CD4-positive, CD25-positive, alpha-beta regulatory T cell (primary cell): Measurements from ENCODE around the gene NOL3. TPM values are rescaled to one million over a fixed set of nuclear protein-coding genes. Genes with fewer than 3 reads are reported as not detected.

Experiments
- ATAC-seq, 2 donors: fragments of 150-1000 bp; cut with Tn5 transposase; one replicate each; pipeline ENCODE4 v1.10.0; 2021; ENCODE audit warnings: low read depth in 2 of 2, moderate number of reproducible peaks in 2 of 2, moderate library complexity in 1 of 2
- DNase-seq, 3 donors: peaks; one replicate each; pipeline versions ENCODE4 v3.0.0 to v3.0.0-alpha.2; 2012 to 2022; ENCODE audit warnings: mixed read lengths in 1 of 3
- H3K27ac ChIP-seq: one replicate; pipeline ENCODE4 v1.7.0; 2013; ENCODE audit warnings: mild to moderate bottlenecking, low read length; ENCODE audit not compliant: insufficient read depth, poor library complexity, severe bottlenecking
- H3K27me3 ChIP-seq: one replicate; pipeline ENCODE4 v1.7.0; 2013; ENCODE audit warnings: low read length; ENCODE audit not compliant: control insufficient read depth, insufficient read depth
- H3K36me3 ChIP-seq: one replicate; pipeline ENCODE4 v1.7.0; 2013; ENCODE audit warnings: mild to moderate bottlenecking, low read length, moderate library complexity; ENCODE audit not compliant: control insufficient read depth, insufficient read depth
- H3K4me1 ChIP-seq: 2 replicates; pipeline ENCODE4 v1.7.0; 2013; ENCODE audit warnings: mild to moderate bottlenecking, low read length; ENCODE audit not compliant: insufficient read depth, control insufficient read depth, poor library complexity, severe bottlenecking
- H3K4me3 ChIP-seq: one replicate; pipeline ENCODE4 v1.7.0; 2013; ENCODE audit warnings: low read depth, mild to moderate bottlenecking, low read length, moderate library complexity
- H3K9me3 ChIP-seq, 2 experiments: 1 replicate in 1 of 2; 2 replicates in 1 of 2; pipeline ENCODE4 v1.7.0; 2013; ENCODE audit warnings: low read length in 2 of 2, mild to moderate bottlenecking in 1 of 2, moderate library complexity in 1 of 2; ENCODE audit not compliant: control insufficient read depth in 2 of 2
- H3K27ac Mint-ChIP-seq, 3 donors: one replicate each; pipeline ENCODE4 v1.8.0; 2020 to 2022; ENCODE audit warnings: mild to moderate bottlenecking in 3 of 3, mixed read lengths in 3 of 3, moderate library complexity in 2 of 3
- H3K27me3 Mint-ChIP-seq: one replicate; pipeline ENCODE4 v1.8.0; 2022; ENCODE audit warnings: mild to moderate bottlenecking, mixed read lengths
- H3K36me3 Mint-ChIP-seq: one replicate; pipeline ENCODE4 v1.8.0; 2020; ENCODE audit warnings: mixed read lengths
- H3K4me1 Mint-ChIP-seq, 4 donors: one replicate each; pipeline ENCODE4 v1.8.0; 2020 to 2022; ENCODE audit warnings: mixed read lengths in 4 of 4, mild to moderate bottlenecking in 1 of 4
- H3K4me3 Mint-ChIP-seq, 4 donors: one replicate each; pipeline ENCODE4 v1.8.0; 2020 to 2022; ENCODE audit warnings: mild to moderate bottlenecking in 4 of 4, mixed read lengths in 4 of 4, moderate library complexity in 3 of 4
- H3K9me3 Mint-ChIP-seq, 7 donors: one replicate each; pipeline ENCODE4 v1.8.0; 2020 to 2022; ENCODE audit warnings: mixed read lengths in 7 of 7, mild to moderate bottlenecking in 3 of 7, moderate library complexity in 2 of 7
- polyA plus RNA-seq, 4 donors: library from polyadenylated mRNA; unstranded; fragments of 300-500 nt; fragmentation: Illumina TruSeq; gene quantifications; one replicate each; pipeline ENCODE4 v1.2.3, GENCODE V29; 2021
- total RNA-seq: library from RNA; stranded (reverse); gene quantifications from one replicate; pipeline ENCODE4 v1.2.3, GENCODE V29; 2022

NOL3 gene
- total and polyA plus RNA-seq, 5 donors from 2014 or later: 2.3 TPM; not detected in 4

GRCh38 chr16:67201411-67202345 lies 31.3 kb downstream of the NOL3 start:
- H3K4me3 ChIP-seq: no peak overlapping the region
- no peaks in the 10 kb centered on the region for H3K27me3 ChIP-seq
- no peak overlapping the region for H3K27ac ChIP-seq
- DNase-seq (no peak), ATAC-seq (no peak)
- H3K4me1 Mint-ChIP-seq: peaks cover 0 to 20% (median 4%) of the 10 kb centered on the region in 4 donors
- H3K27me3 Mint-ChIP-seq: no peaks in the 10 kb centered on the region
- no peaks in the 10 kb centered on the region for H3K9me3 Mint-ChIP-seq
- peaks cover 8% of the 10 kb centered on the region for H3K36me3 Mint-ChIP-seq
- H3K4me3 Mint-ChIP-seq: no peak overlapping the region
- no peaks in the 10 kb centered on the region for H3K9me3 ChIP-seq
- no peak overlapping the region for H3K27ac Mint-ChIP-seq
- no peaks in the 10 kb centered on the region for H3K4me1 ChIP-seq
- H3K36me3 ChIP-seq: peaks cover 29% of the 10 kb centered on the region

GRCh38 chr16:67202426-67202825 lies 32.1 kb downstream of the NOL3 start:
- Mint-ChIP-seq H3K4me3 (no peak overlapping the region), H3K27me3 (no peaks in the 10 kb centered on the region), H3K4me1 (peaks cover 0 to 14% (median 1%) of the 10 kb centered on the region in 4 donors), H3K9me3 (no peaks in the 10 kb centered on the region), H3K27ac (peak overlapping the region in 1 of 3 donors; percentile 83), H3K36me3 (peaks cover 3% of the 10 kb centered on the region)
- Histone ChIP-seq H3K27ac (no peak overlapping the region), H3K36me3 (peaks cover 22% of the 10 kb centered on the region), H3K4me1 (no peaks in the 10 kb centered on the region), H3K4me3 (no peak overlapping the region), H3K27me3 (no peaks in the 10 kb centered on the region), H3K9me3 (no peaks in the 10 kb centered on the region)
- DNase-seq (no peak), ATAC-seq (no peak)

DNA sequence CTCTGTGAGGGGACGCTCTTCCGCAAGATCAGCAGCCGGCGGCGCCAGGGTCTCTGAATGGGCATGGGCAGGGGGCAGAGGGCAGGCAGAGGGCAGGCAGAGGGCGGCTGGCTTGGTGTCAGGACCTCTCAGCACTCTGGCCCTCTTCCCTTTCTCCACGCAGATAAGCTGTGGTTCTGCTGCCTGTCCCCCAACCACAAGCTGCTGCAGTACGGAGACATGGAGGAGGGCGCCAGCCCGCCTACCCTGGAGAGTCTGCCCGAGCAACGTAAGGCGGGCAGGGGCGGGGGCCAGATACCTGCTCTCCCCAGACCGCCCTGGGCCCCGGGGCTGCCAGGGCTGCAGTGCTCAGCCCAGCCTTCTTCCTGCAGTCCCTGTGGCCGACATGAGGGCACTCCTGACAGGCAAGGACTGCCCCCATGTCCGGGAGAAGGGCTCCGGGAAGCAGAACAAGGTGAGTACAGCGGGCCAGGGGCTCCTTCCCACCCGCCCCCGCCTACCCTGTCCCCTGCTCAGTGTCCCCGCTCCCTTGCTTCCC lies 32.7 kb downstream of the NOL3 start:
- no peak overlapping the region for H3K27ac ChIP-seq
- peak overlapping the region in 1 of 3 donors; percentile 83 for H3K27ac Mint-ChIP-seq

DNA sequence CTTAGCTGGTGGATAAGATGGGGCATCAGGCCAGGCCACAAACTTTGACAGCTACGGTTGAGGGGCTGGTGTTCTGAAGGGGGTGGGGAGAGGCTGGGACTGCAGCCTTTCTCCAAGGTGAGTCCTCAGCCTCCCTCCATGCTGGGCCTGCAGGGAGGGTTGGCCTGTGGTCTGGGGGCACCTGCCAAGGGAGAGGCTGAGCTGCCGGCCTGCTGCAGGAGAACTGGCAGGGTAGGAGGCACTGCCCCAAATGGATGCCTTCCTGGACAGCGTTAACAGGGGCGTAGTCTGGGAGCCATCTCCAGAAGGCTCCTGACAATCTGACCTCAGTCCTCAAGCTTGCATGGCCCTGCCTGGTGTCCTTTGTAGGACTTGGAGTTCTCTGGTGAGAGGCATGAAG lies 33.7 kb downstream of the NOL3 start:
- no peaks in the 10 kb centered on the region for H3K27me3 Mint-ChIP-seq

More for the DNA sequence above, 32.7 kb downstream of the NOL3 start:
- Mint-ChIP-seq H3K9me3 (no peaks in the 10 kb centered on the region), H3K4me3 (no peak overlapping the region), H3K4me1 (peaks cover 0 to 8% (median 1%) of the 10 kb centered on the region in 4 donors), H3K36me3 (peaks cover 3% of the 10 kb centered on the region), H3K27me3 (no peaks in the 10 kb centered on the region)
- no peak overlapping the region for H3K4me3 ChIP-seq
- DNase-seq (no peak), ATAC-seq (no peak)
- H3K4me1 ChIP-seq: no peaks in the 10 kb centered on the region
- H3K27me3 ChIP-seq: no peaks in the 10 kb centered on the region
- H3K36me3 ChIP-seq: peaks cover 16% of the 10 kb centered on the region
- no peaks in the 10 kb centered on the region for H3K9me3 ChIP-seq

DNA sequence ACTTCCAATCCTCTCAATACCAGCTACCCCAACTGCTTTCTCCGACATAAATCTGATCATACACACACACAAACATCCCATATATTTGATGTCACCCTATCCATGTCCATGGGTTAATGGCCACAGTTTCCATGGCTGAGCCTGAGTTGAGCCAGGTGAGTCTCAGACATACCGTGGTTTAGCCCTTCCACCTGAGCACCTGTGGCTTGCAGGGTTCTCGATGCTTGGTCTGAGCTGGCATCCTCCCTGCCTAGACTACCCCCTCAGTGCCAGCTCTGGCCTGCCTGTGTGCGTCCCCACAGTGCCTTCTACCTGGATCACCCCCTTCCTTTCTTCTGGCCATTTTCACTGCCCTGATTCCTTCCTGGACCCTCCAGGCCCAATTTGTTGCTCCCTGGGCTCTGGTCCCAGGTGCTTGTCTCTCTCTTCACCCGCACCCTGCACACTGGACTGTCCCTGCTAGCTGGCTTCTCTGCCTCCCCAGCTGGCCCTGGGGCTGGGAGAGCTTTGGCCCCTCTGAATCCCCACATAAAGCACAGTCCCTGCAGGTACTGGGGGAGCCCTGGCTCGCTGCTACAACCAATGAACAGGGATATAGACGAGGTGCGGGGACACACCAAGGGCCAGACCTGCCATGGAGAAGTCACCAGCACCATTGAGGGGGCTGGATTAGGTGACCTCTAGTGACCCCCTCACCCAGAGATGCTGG lies 35.9 kb downstream of the NOL3 start:
- no peaks in the 10 kb centered on the region for H3K9me3 Mint-ChIP-seq
- DNase-seq: no peak
- no peaks in the 10 kb centered on the region for H3K27me3 ChIP-seq
- H3K36me3 Mint-ChIP-seq: peaks cover 4% of the 10 kb centered on the region
- H3K27ac Mint-ChIP-seq: peak overlapping the region in 1 of 3 donors; percentile 28
- H3K27ac ChIP-seq: no peak overlapping the region
- no peak for ATAC-seq
- no peaks in the 10 kb centered on the region for H3K27me3 Mint-ChIP-seq
- H3K36me3 ChIP-seq: peaks cover 7% of the 10 kb centered on the region
- no peaks in the 10 kb centered on the region for H3K9me3 ChIP-seq
- no peak overlapping the region for H3K4me3 ChIP-seq
- H3K4me3 Mint-ChIP-seq: no peak overlapping the region
- H3K4me1 ChIP-seq: no peaks in the 10 kb centered on the region
- peaks cover 0 to 8% (median 0%) of the 10 kb centered on the region in 4 donors for H3K4me1 Mint-ChIP-seq

More for the DNA sequence above, 33.7 kb downstream of the NOL3 start:
- H3K4me1 Mint-ChIP-seq: peaks cover 0 to 4% (median 0%) of the 10 kb centered on the region in 4 donors
- ATAC-seq (no peak), DNase-seq (no peak)
- H3K27ac ChIP-seq: no peak overlapping the region
- peaks cover 9% of the 10 kb centered on the region for H3K36me3 ChIP-seq
- H3K36me3 Mint-ChIP-seq: no peaks in the 10 kb centered on the region
- no peak overlapping the region for H3K4me3 Mint-ChIP-seq
- no peak overlapping the region for H3K4me3 ChIP-seq
- no peaks in the 10 kb centered on the region for H3K9me3 Mint-ChIP-seq
- no peaks in the 10 kb centered on the region for H3K9me3 ChIP-seq
- H3K27ac Mint-ChIP-seq: no peak overlapping the region
- no peaks in the 10 kb centered on the region for H3K27me3 ChIP-seq
- no peaks in the 10 kb centered on the region for H3K4me1 ChIP-seq

DNA sequence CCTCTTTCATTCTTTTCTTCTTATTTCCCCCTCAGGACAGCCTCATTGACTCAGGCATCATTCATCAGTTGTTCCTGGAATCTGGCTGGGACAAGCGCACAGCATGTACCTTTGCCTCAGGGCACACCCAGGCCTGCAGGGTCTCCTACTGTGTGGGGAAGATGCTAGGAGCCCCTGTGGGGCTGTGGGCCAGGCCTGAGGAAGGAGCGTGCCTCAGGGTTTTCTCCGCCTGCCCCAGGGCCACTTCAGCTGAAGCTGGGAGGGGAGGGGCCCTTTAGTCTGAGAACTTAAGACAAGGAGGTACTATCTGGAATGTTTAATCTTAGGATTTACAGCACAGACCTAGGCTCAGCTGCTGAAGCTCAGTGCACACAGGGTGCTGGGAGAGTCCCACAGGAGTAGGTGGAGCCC lies 36.5 kb downstream of the NOL3 start:
- Mint-ChIP-seq H3K27ac (no peak overlapping the region), H3K36me3 (peaks cover 4% of the 10 kb centered on the region), H3K4me3 (no peak overlapping the region), H3K9me3 (no peaks in the 10 kb centered on the region), H3K4me1 (peaks cover 0 to 8% (median 0%) of the 10 kb centered on the region in 4 donors), H3K27me3 (no peaks in the 10 kb centered on the region)
- Histone ChIP-seq H3K4me1 (no peaks in the 10 kb centered on the region), H3K27me3 (no peaks in the 10 kb centered on the region), H3K27ac (no peak overlapping the region), H3K4me3 (no peak overlapping the region), H3K36me3 (peaks cover 5% of the 10 kb centered on the region), H3K9me3 (no peaks in the 10 kb centered on the region)
- ATAC-seq (no peak), DNase-seq (no peak)

DNA sequence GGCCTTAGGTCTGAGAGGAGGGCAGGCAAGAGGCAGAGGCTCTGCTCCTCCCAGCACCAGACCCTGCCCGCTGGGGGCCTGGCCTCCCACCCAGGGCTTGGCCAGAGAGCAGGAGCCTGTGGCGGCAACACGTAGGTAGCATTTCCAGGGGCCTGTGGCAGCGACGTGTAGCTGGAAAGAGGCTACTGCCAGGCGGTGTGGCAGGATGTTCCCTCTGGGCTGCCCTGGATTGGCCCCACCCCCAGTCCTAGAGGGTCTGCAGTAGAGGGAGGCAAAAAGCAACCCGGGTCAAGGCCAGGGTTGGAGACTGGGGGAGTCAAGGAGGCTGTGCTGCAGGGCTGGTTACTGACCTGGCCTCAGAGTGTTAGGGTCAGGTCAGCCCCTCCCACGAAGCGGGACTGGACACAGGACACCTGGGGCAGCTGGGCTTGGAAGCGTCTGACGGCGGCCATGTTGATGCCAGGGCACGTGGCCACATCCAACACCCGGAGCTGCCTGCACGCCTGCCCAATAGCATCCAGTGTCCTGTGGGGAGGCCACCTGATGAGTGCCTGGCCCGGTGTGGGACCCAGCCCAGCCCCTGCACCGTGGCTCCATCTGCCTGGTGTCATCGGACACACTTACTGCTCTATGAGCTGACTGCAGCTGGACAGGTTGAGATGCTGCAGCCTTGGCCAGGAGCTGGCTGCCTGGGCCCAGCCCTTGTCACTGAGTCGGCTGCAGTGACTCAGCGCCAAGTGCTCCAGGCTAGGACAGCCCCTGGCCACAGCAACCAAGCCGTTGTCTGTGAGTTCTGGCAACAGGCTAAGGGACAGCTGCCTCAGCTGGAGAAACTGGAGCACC lies 37.1 kb downstream of the NOL3 start:
- ATAC-seq (no peak), DNase-seq (no peak)
- Histone ChIP-seq H3K27ac (no peak overlapping the region), H3K9me3 (no peaks in the 10 kb centered on the region), H3K4me1 (no peaks in the 10 kb centered on the region), H3K36me3 (peaks cover 2% of the 10 kb centered on the region), H3K4me3 (no peak overlapping the region), H3K27me3 (no peaks in the 10 kb centered on the region)
- Mint-ChIP-seq H3K27ac (peak overlapping the region in 1 of 3 donors; percentile 11), H3K9me3 (no peaks in the 10 kb centered on the region), H3K4me1 (peaks cover 0 to 8% (median 0%) of the 10 kb centered on the region in 4 donors), H3K27me3 (no peaks in the 10 kb centered on the region), H3K4me3 (no peak overlapping the region), H3K36me3 (peaks cover 4% of the 10 kb centered on the region)
